ENCODE measurements around the gene JPH4.

The JPH4 gene

DNA sequence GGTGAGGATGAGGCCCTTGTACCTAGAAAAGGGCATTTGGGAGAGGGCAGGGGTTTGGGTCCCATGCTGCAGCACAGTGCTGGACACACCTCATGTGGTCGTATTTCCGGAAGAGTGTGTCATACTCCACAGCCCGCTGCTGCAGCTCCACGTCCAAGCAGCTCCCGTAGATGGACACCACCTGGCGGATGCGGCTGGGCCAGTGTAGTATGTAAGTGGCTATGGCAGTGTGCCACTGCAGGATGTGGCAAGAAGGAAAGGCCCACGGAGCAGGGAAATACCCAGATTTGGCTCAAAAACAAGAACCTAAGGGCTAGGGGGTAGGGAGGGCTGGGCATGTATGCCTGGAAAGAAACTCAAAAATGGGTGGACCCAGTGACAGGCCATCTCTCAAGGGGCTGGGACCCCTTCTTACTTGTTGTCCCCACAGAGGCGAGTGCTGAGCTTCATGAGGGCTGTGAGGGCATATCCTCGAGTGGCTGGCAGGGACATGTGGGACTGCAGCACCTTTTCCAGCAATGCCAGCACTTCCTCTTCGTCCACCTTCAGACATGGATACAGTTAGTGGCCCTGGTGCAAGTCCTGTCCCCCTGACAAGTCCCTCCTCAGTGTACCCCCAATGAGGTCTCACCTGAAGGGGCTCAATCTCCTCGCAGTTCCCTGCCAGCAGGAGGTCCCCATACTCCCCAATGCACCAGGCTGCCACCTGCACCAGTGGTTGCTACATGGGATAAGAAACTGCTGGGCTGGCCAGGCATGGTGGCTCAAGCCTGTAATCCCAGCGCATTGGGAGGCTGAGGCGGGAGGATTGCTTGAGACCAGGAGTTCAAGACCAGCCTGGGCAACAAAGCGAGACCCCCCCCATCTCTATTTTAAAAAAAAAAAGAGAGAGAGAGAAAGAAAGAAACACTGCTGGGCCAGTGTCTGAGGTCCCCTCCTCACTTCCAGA is 16.4 kb downstream of the JPH4 start:
- no peak for DNase-seq

- DNase-seq = no peak
These were observed 17.3 kb downstream of the JPH4 start for GRCh38 chr14:23561259-23561658.

DNA sequence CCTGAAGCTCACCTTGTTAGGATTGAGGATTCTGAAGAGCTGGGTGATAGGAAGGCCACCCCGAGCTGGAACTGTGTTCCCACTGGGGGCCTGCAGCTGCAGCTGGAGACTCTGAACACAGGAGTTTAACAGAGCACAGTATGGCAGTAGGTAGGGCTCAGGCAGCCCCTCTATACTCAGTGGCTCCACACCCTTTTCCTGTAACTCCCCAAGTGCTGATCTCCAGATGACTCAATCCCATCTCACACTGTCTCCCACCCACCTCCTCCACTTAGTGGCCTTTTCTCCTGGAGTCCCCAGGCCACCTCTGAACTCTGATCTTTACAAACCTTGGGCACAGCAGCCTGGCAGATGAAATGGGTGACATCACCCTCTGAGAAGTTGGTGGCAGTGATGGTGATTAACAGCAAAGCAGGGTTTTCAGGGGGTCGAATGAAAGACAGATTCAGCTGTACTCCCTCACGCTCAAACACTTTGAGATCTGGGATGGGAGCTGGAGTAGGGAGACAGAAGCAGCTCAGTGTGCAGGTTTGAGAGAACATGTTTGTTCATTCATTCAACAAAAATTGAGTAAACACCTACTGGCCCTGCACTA is 18.6 kb downstream of the JPH4 start:
- DNase-seq = no peak

- peak; percentile 73 for DNase-seq
These were observed 19.3 kb downstream of the JPH4 start for GRCh38 chr14:23559010-23559925.

GRCh38 chr14:23558346-23559009 is 20.1 kb downstream of the JPH4 start:
- DNase-seq = no peak

GRCh38 chr14:23557946-23558345 is 20.6 kb downstream of the JPH4 start:
- no peak for DNase-seq

GRCh38 chr14:23557521-23557920 is 21.1 kb downstream of the JPH4 start:
- no peak for DNase-seq

- DNase-seq = no peak
These were observed 21.7 kb downstream of the JPH4 start for GRCh38 chr14:23556700-23557440.

DNA sequence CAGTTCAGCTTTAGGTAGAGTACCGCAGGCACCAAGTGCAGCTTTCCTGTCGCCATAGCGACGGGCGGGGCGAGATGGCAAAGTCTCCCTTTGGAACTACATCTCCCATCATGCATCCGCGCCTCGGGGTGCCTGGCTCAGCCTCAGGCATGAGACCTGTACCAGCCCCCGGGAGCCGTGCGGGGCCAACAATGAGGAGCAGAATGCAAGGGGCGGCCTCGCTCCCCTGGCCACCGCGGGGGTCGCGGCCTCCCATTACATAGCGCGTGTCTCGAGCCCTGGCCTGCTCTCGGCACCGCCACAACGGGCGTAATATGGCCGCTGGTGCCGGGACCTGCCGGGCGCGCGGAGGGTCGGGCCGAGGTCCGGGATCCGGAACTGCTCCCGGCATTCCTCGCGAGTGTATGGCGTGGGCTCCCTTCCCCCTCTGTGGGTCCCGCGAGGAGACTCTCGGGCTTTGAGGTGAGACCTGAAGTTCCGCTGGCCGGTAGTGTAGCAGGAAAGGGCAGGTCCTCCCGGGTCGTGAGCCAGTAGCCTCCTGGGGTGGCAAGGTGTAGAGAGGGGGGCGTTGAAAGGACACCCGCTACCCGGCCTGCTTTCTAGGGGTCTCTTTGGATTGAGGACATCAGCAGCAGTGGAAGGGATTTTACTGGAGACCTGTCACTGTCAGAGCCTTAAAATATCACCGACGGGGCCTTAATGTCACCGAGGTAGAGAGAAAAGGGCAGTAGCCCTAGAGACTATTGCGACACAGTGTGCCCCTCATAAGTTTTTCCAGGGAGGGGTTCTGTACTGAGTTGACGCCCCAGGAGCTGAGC is 22.5 kb downstream of the JPH4 start, which contains the start of gene THTPA:
Gene THTPA, plus strand, starts transcription at position 390 of the 818 bp plus-strand sequence. CDS start 487 bp downstream, outside the sequence.
- peak; percentile 93 for DNase-seq

- no peak for DNase-seq
These were observed 23.1 kb downstream of the JPH4 start for GRCh38 chr14:23555533-23555881.

GRCh38 chr14:23551266-23552028 is 27.1 kb downstream of the JPH4 start, which contains the start of gene ZFHX2:
Gene ZFHX2, minus strand, starts transcription at chr14:23551765. Its CDS starts 16,440 bp downstream, at chr14:23535325.
- DNase-seq = peak; percentile 83

GRCh38 chr14:23550812-23551265 is 27.8 kb downstream of the JPH4 start:
- DNase-seq = no peak

GRCh38 chr14:23550131-23550811 is 28.3 kb downstream of the JPH4 start:
- DNase-seq = no peak

DNA sequence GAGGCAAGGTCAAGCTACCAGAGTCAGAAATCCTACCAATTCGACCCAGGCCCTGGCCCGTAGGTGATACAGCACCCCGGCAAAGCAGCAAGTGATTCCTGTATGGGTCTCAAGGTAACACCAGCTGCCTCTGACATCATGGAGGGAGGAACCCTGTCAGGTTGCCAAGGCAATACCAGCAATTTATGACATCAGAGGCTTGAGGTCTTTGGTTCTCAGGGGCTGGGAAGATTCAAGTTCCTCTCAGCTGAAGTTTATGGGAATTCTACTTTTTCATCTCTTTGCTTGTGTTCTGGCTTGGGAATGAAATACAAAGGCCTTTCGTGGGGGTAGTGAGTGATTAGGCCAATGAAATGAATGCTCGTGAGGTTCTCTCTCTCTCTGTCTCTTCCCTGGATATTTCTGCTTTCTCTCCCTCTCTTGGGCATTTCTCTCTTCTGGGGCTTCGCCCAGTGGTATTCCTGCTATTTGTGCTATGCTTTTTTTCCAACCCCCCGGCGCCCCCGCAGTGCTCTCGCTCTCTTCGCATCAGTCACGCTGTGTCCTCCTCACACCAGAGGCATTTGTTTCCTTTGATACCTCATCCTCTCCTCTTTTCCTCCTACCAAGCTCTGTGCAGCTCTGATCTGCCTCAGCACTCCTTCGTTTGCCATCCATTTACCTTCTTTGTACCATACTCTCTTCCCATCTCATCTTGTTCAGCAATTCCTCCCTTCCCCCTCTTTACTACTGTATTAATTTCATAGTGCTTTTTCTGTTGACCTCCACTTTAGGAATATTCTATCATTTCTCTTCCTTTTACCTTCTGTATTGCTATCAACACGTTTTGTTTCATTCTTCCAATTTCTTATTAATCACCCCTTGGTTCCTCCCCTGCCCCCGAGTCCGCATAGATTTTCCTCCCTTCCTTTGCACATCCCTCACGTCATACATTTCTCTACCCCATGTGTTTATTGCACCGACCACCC is 30.0 kb downstream of the JPH4 start:
- no peak for DNase-seq

DNA sequence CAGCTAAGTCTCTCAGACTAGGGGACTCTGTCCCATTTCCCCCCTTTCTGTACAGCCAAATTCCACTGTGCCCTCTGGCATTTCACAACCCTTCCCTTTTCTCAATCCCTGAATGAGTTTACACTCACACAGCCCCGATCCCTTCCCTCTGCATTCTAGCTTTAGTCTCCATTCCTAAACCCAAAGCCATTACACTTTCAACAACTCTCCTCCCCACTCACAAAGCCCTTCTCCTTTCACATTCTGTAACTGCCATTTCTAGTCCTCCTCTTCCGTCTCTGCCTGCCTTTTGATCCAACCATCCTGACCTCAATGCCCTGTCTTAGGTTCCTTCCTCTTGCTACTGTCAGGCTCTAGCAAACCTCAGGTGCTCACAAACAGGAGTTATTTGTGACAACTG is 30.7 kb downstream of the JPH4 start:
- DNase-seq = no peak

GRCh38 chr14:23546450-23547035 is 32.0 kb downstream of the JPH4 start:
- DNase-seq = no peak

GRCh38 chr14:23545740-23546365 is 32.7 kb downstream of the JPH4 start:
- DNase-seq = no peak

All from activated naive CD4-positive, alpha-beta T cell treated with Interleukin-2 at 50 U/mL for 16 hours (primary cell).